Keratinocyte (primary cell): ENCODE measurements around the gene ZNF407.

ENCODE experiments used
- CTCF ChIP-seq, 3 experiments: IDR thresholded peaks in 1 of 3; conservative IDR thresholded peaks in 1 of 3; optimal IDR thresholded peaks in 1 of 3; 2 replicates in 2 of 3; 3 replicates in 1 of 3; pipeline versions ENCODE3 to v1.5.1; 2011; ENCODE audit warnings: low read length in 3 of 3, mild to moderate bottlenecking in 3 of 3, moderate library complexity in 2 of 3, control low read depth in 1 of 3, inconsistent platforms in 1 of 3; ENCODE audit not compliant: insufficient read depth in 2 of 3; ENCODE audit errors: extremely low read depth in 1 of 3
- EZH2 ChIP-seq: IDR thresholded peaks from one replicate; pipeline ENCODE4 v1.6.1; 2012; ENCODE audit warnings: inconsistent platforms, mild to moderate bottlenecking, low read length, moderate library complexity

- TF ChIP-seq CTCF (optimal IDR thresholded peaks at IDR 0.05 in 1 of 3, IDR thresholded peaks at IDR 0.05 in 1 of 3, conservative IDR thresholded peaks at IDR 0.05 in 1 of 3; ENCODE audit: extremely low read depth in 1 of 3, insufficient read depth in 2 of 3, low read length in 3 of 3) (no peak), EZH2 (no peak)
These were observed 12.5 kb downstream of the ZNF407 start for GRCh38 chr18:74610051-74610615.
